ENCODE data around the gene GNG7. TPM values are rescaled to one million over a fixed set of nuclear protein-coding genes. Genes with fewer than 3 reads are reported as not detected.
"Not testable (repeated sequence)": the region's sequence is repeated elsewhere in the genome, so short reads cannot be mapped to it uniquely, and the experiment has no call there.

Gene GNG7
- polyA plus RNA-seq, 1 donor (not counting 4 experiments of a cell fraction or from before 2014, with no cell fraction given): 0.01 TPM

- DNase-seq (ENCODE audit: low read depth, low spot score): no peak
- FAIRE-seq: no peak
- dilution Hi-C loops (cut with MboI; ENCODE audit: extremely low pct_ligation_motif_present, low sequenced_read_pairs): no loop called here
- peaks cover 16% of the 10 kb centered on the region for H3K4me1 ChIP-seq (ENCODE audit: control insufficient read depth, extremely low read depth, insufficient read depth, low read length)
- H4K20me1 ChIP-seq (ENCODE audit: control insufficient read depth, extremely low read depth, insufficient read depth, low read length): no peaks in the 10 kb centered on the region
- no peak for TF ChIP-seq EZH2 (IDR thresholded peaks at IDR 0.05; ENCODE audit: low read length)
- TF ChIP-seq, protein P1, sequence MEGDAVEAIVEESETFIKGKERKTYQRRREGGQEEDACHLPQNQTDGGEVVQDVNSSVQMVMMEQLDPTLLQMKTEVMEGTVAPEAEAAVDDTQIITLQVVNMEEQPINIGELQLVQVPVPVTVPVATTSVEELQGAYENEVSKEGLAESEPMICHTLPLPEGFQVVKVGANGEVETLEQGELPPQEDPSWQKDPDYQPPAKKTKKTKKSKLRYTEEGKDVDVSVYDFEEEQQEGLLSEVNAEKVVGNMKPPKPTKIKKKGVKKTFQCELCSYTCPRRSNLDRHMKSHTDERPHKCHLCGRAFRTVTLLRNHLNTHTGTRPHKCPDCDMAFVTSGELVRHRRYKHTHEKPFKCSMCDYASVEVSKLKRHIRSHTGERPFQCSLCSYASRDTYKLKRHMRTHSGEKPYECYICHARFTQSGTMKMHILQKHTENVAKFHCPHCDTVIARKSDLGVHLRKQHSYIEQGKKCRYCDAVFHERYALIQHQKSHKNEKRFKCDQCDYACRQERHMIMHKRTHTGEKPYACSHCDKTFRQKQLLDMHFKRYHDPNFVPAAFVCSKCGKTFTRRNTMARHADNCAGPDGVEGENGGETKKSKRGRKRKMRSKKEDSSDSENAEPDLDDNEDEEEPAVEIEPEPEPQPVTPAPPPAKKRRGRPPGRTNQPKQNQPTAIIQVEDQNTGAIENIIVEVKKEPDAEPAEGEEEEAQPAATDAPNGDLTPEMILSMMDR (optimal IDR thresholded peaks at IDR 0.05 in 1 of 3, IDR thresholded peaks at IDR 0.05 in 1 of 3, conservative IDR thresholded peaks at IDR 0.05 in 1 of 3; ENCODE audit: extremely low read depth in 1 of 3, insufficient read depth in 2 of 3, low read length in 3 of 3): no peak
- no peaks in the 10 kb centered on the region for H3K36me3 ChIP-seq (ENCODE audit: control insufficient read depth in 2 of 2, extremely low read depth in 1 of 2, insufficient read depth in 2 of 2, low read length in 2 of 2)
- H3K9ac ChIP-seq (ENCODE audit: control insufficient read depth, extremely low read depth, insufficient read depth, low read length): no peak overlapping the region
- no peaks in the 10 kb centered on the region for H3K79me2 ChIP-seq (ENCODE audit: control insufficient read depth, insufficient read depth, low read length)
- H2AFZ ChIP-seq (ENCODE audit: control insufficient read depth, low read length): no peak overlapping the region
- H3K27ac ChIP-seq (ENCODE audit: control insufficient read depth, insufficient read depth, low read length): no peak overlapping the region
- H3K4me2 ChIP-seq (ENCODE audit: control insufficient read depth, extremely low read depth, insufficient read depth, low read depth, low read length): no peak overlapping the region
- peaks cover under 1% of the 10 kb centered on the region for H3K9me1 ChIP-seq (ENCODE audit: control insufficient read depth, extremely low read depth, insufficient read depth, low read length)
- H3K27me3 ChIP-seq (ENCODE audit: control insufficient read depth, extremely low read depth, insufficient read depth, low read length): peaks cover 22% of the 10 kb centered on the region
- no peaks in the 10 kb centered on the region for H3K9me3 ChIP-seq (ENCODE audit: control insufficient read depth, low read depth, low read length)
- H3K4me3 ChIP-seq (ENCODE audit: control insufficient read depth in 2 of 3, extremely low read depth in 1 of 3, insufficient read depth in 2 of 3, low read depth in 1 of 3, low read length in 3 of 3): no peak overlapping the region
Measured at GRCh38 chr19:2509096-2509495, 193.4 kb downstream of the GNG7 start.

DNA sequence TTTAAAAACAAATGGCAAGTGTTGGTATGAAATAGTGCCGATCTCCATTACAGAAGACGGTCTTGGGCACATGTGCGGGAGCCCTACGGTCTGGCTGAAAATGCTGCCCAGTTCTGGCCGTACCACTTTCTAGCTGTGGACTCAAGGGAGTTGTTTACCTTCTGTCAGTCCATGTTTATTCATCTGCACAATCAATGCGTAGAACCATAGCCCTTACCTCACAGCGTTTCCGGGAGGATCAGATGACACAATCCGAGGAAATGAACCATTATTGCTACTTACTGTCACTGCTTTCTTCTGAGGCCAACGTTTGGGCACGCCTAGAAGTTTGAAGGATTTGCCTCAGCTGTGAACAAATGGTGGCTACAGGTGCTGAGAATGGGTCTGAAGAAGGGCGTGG, 195.4 kb downstream of the GNG7 start:
- H4K20me1 ChIP-seq (ENCODE audit: control insufficient read depth, extremely low read depth, insufficient read depth, low read length): no peaks in the 10 kb centered on the region
- TF ChIP-seq, protein P1 (optimal IDR thresholded peaks at IDR 0.05 in 1 of 3, IDR thresholded peaks at IDR 0.05 in 1 of 3, conservative IDR thresholded peaks at IDR 0.05 in 1 of 3; ENCODE audit: extremely low read depth in 1 of 3, insufficient read depth in 2 of 3, low read length in 3 of 3): no peak
- TF ChIP-seq EZH2 (IDR thresholded peaks at IDR 0.05; ENCODE audit: low read length): no peak
- dilution Hi-C loops (cut with MboI; ENCODE audit: extremely low pct_ligation_motif_present, low sequenced_read_pairs): no loop called here
- peak overlapping the region; percentile 3 for H2AFZ ChIP-seq (ENCODE audit: control insufficient read depth, low read length)
- no peaks in the 10 kb centered on the region for H3K79me2 ChIP-seq (ENCODE audit: control insufficient read depth, insufficient read depth, low read length)
- H3K4me2 ChIP-seq (ENCODE audit: control insufficient read depth, extremely low read depth, insufficient read depth, low read depth, low read length): peak overlapping the region; percentile 39
- no peaks in the 10 kb centered on the region for H3K9me3 ChIP-seq (ENCODE audit: control insufficient read depth, low read depth, low read length)
- H3K27me3 ChIP-seq (ENCODE audit: control insufficient read depth, extremely low read depth, insufficient read depth, low read length): peaks cover 8% of the 10 kb centered on the region
- FAIRE-seq (peak; percentile 29), DNase-seq (ENCODE audit: low read depth, low spot score) (no peak)
- H3K9ac ChIP-seq (ENCODE audit: control insufficient read depth, extremely low read depth, insufficient read depth, low read length): no peak overlapping the region
- H3K4me1 ChIP-seq (ENCODE audit: control insufficient read depth, extremely low read depth, insufficient read depth, low read length): peaks cover 17% of the 10 kb centered on the region
- no peaks in the 10 kb centered on the region for H3K36me3 ChIP-seq (ENCODE audit: control insufficient read depth in 2 of 2, extremely low read depth in 1 of 2, insufficient read depth in 2 of 2, low read length in 2 of 2)
- no peak overlapping the region for H3K4me3 ChIP-seq (ENCODE audit: control insufficient read depth in 2 of 3, extremely low read depth in 1 of 3, insufficient read depth in 2 of 3, low read depth in 1 of 3, low read length in 3 of 3)
- no peak overlapping the region for H3K27ac ChIP-seq (ENCODE audit: control insufficient read depth, insufficient read depth, low read length)
- H3K9me1 ChIP-seq (ENCODE audit: control insufficient read depth, extremely low read depth, insufficient read depth, low read length): peaks cover 3% of the 10 kb centered on the region

DNA sequence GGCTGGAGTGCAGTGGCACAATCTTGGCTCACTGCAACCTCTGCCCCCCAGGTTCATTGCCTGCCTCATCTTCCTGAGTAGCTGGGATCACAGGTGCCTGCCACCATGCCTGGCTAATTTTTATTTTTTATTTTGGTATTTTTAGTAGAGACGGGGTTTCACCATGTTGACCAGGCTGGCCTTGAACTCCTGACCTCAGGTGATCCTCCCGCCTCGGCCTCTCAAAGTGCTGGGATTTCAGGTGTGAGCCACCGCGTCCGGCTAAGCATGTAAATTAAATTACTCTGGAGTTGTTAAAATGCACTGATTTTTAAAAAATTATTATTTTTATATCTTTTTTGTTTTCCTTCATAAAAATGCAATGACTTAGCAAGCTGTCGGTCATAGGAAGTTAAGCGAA, 195.8 kb downstream of the GNG7 start:
- not testable (repeated sequence) for H3K9me3 ChIP-seq (ENCODE audit: control insufficient read depth, low read depth, low read length); H2AFZ ChIP-seq (ENCODE audit: control insufficient read depth, low read length)

More for the DNA sequence above, 195.8 kb downstream of the GNG7 start:
- H3K27ac ChIP-seq (ENCODE audit: control insufficient read depth, insufficient read depth, low read length); H3K9me1 ChIP-seq (ENCODE audit: control insufficient read depth, extremely low read depth, insufficient read depth, low read length); H3K4me2 ChIP-seq (ENCODE audit: control insufficient read depth, extremely low read depth, insufficient read depth, low read depth, low read length); dilution Hi-C loops (cut with MboI; ENCODE audit: extremely low pct_ligation_motif_present, low sequenced_read_pairs); H3K4me3 ChIP-seq (ENCODE audit: control insufficient read depth in 2 of 3, extremely low read depth in 1 of 3, insufficient read depth in 2 of 3, low read depth in 1 of 3, low read length in 3 of 3); H3K79me2 ChIP-seq (ENCODE audit: control insufficient read depth, insufficient read depth, low read length); H3K36me3 ChIP-seq (ENCODE audit: control insufficient read depth in 2 of 2, extremely low read depth in 1 of 2, insufficient read depth in 2 of 2, low read length in 2 of 2); H3K9ac ChIP-seq (ENCODE audit: control insufficient read depth, extremely low read depth, insufficient read depth, low read length); FAIRE-seq; H3K27me3 ChIP-seq (ENCODE audit: control insufficient read depth, extremely low read depth, insufficient read depth, low read length); H4K20me1 ChIP-seq (ENCODE audit: control insufficient read depth, extremely low read depth, insufficient read depth, low read length); DNase-seq (ENCODE audit: low read depth, low spot score): not testable (repeated sequence)
- H3K4me1 ChIP-seq (ENCODE audit: control insufficient read depth, extremely low read depth, insufficient read depth, low read length): peaks cover 17% of the 10 kb centered on the region
